HAP-1 (cell line): Measurements from ENCODE around the gene MRAP2.
"Not testable (repeated sequence)": the region's sequence is repeated elsewhere in the genome, so short reads cannot be mapped to it uniquely, and the experiment has no call there.

Experiments
- DNase-seq, 2 experiments: peaks; one replicate each; pipeline ENCODE4 v3.0.0-alpha.2; 2016 to 2020; ENCODE audit warnings: low spot score in 2 of 2
- H3K27me3 ChIP-seq: fragments of 250-450 bp; sonication (Bioruptor Pico); 2 replicates; pipeline ENCODE4 v1.5.1; 2020; ENCODE audit warnings: low read depth, mild to moderate bottlenecking, moderate library complexity
- H3K36me3 ChIP-seq: fragments of 250-450 bp; sonication (Bioruptor Pico); replicated peaks from 2 replicates; pipeline ENCODE4 v1.5.1; 2020; ENCODE audit warnings: mild to moderate bottlenecking
- H3K4me1 ChIP-seq: fragments of 250-450 bp; sonication (Bioruptor Pico); 2 replicates; pipeline ENCODE4 v1.5.1; 2020; ENCODE audit warnings: mild to moderate bottlenecking
- H3K4me3 ChIP-seq: fragments of 250-450 bp; sonication (Bioruptor Pico); 2 replicates; pipeline ENCODE4 v1.5.1; 2020; ENCODE audit warnings: mild to moderate bottlenecking, moderate library complexity
- H3K9me3 ChIP-seq: fragments of 250-450 bp; sonication (Bioruptor Pico); 2 replicates; pipeline ENCODE4 v1.5.1; 2020; ENCODE audit warnings: mild to moderate bottlenecking, moderate library complexity
- in situ Hi-C: fragments of 300-500 bp; cut with MboI; formaldehyde crosslinking; loops from 3 replicates; pipeline ENCODE4 v1.14.3; 2020; ENCODE audit warnings: low sequenced_read_pairs, inconsistent platforms, mixed read lengths

MRAP2 gene

DNA sequence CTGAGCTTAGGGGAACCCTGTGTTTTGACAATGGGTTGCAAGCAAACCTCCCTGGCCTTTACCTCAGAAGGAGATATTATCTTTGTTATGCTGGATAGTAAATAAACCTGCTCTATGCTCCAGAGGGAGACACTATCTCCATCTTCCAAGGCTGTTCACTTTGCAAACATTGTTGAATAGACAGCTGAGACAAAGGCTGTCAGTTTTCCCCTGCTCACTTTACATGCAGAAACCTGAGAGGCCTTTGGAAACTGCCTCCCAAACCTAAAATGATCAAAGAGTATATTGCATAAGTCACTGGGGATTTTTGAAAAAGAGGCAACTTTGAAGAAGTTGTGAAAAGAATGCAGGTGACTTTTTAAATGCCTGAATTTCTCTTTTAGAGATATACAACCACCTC lies 61.6 kb downstream of the MRAP2 start:
- no peaks in the 10 kb centered on the region; the same call in 1 of the 2 replicates for H3K4me1 ChIP-seq
- DNase-seq: no peak
- 0 out of 2 replicates have a peak, but pooled peaks cover 2% of the 10 kb centered on the region for H3K9me3 ChIP-seq

DNA sequence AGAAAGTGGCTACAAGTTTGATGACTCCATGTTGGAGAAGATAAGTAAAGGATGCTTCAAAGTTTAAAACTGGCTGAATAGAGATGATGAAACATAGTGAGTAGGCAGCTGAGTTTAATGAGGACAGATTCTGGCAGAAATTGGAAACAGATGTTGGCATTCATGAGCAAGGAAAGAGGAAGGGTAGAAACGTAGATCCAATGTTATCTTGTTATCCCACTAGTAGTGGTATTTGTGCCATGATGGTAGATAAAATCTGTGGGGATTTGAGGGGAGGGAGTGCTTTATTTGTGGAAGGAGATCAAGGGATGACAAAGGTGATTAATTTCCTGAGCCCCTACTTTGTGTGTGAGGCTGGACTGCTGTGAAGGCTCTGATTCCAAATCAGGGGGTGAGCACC lies 69.5 kb downstream of the MRAP2 start:
- peaks cover 2% of the 10 kb centered on the region; the same call in 1 of the 2 replicates for H3K27me3 ChIP-seq
- H3K36me3 ChIP-seq: no peaks in the 10 kb centered on the region
- H3K9me3 ChIP-seq: no peaks in the 10 kb centered on the region
- no peak overlapping the region for H3K4me3 ChIP-seq
- in situ Hi-C loops: no loop called here
- DNase-seq: no peak
- no peaks in the 10 kb centered on the region for H3K4me1 ChIP-seq

More for the DNA sequence above, 61.6 kb downstream of the MRAP2 start:
- H3K36me3 ChIP-seq: no peaks in the 10 kb centered on the region
- no peaks in the 10 kb centered on the region for H3K27me3 ChIP-seq
- in situ Hi-C loops: no loop called here
- no peak overlapping the region for H3K4me3 ChIP-seq

DNA sequence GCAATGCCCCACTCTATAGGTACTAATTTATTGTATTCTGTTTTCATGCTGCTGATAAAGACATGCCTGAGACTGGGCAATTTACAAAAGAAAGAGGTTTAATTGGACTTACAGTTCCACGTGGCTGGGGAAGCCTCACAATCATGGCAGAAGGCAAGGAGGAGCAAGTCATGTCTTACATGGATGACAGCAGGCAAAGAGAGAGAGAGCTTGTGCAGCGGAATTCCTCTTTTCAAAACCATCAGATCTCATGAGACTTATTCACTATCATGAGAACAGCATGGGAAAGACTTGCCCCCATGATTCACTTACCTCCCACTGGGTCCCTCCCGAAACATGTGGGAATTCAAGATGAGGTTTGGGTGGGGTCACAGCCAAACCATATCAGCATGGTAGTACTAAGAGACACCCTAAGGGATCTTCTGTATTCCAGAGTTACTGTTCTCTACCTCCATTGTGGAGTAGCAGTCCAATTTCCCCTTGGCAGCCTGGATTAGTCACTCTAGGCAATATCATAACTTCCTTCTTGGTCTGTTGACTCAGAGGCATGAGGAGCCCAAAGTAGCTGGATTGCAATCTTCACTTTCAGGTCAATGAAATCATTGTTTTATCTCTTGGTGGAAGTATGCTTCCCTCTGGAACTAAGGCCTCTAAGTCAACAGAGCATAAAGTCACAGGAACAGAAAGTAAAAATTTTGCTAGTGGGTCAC lies 71.8 kb downstream of the MRAP2 start:
- DNase-seq, H3K27me3 ChIP-seq, H3K36me3 ChIP-seq, H3K4me1 ChIP-seq, in situ Hi-C loops, H3K4me3 ChIP-seq, H3K9me3 ChIP-seq: not testable (repeated sequence)

DNA sequence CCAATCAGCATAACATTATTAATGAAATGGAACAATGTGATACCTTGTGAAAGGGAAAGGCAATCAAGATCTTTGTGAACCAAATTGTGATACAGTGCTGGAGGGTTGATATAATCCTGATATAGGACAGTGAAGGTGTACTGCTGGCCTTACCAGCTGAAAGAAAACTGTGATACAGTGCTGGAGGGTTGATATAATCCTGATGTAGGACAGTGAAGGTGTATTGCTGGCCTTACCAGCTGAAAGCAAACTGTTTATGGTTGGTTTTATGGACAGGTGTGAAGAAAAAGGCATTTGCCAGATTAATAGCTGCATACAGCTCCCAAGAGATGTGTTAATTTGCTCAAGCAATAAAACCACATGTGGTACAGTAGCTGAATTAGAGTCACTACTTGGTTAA lies 73.9 kb downstream of the MRAP2 start:
- Histone ChIP-seq H3K9me3 (no peaks in the 10 kb centered on the region), H3K27me3 (peaks cover 2% of the 10 kb centered on the region; the same call in 1 of the 2 replicates), H3K4me3 (no peak overlapping the region), H3K4me1 (no peaks in the 10 kb centered on the region), H3K36me3 (no peaks in the 10 kb centered on the region)
- in situ Hi-C loops: no loop called here
- DNase-seq: no peak

GRCh38 chr6:84111351-84111750 lies 77.8 kb downstream of the MRAP2 start:
- H3K4me3 ChIP-seq, in situ Hi-C loops, H3K4me1 ChIP-seq, H3K36me3 ChIP-seq, H3K27me3 ChIP-seq, DNase-seq, H3K9me3 ChIP-seq: not testable (repeated sequence)

DNA sequence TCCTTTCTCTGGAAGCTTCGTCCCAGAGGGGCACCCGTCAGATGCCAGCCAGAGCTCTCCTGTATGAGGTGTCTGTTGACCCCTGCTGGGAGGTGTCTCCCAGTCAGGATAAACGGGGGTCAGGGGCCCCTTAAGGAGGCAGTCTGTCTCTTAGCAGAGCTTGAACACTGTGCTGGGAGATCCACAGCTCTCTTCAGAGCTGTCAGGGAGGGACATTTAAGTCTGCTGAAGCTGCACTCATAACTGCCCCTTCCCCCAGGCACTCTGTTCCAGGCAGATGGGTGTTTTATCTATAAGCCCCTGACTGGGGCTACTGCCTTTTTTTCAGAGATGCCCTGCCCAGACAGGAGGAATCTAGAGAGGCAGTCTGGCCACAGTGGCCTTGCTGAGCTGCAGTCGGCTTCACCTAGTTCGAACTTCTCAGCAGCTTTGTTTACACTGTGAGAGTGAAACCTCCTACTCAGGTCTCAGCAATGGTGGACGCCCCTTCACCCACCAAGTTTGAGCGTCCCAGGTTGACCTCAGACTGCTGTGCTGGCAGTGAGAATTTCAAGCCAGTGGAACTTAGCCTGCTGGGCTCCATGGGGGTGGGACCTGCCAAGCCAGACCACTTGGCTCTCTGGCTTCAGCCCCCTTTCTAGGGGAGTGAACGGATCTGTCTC lies 81.5 kb downstream of the MRAP2 start:
- H3K36me3 ChIP-seq, DNase-seq: not testable (repeated sequence)

DNA sequence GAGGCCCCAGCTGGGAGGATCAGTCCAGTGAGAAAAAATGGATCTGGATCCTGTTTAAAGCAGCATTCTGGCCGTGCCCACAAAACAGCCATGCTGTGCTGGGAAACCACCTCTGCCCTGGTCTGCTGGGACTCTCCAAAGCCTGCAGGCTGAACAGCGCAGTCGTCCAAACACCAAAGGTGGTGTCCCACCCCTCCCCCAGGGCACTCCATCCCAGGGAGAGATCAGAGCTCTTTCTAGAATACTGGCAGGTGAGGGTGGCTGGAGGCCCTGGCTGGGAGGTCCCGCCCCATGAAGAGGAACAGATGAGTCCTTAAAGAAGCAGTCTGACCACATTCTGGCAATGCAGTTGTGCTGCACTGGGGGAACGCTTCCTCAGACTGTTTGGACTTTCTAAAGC lies 84.6 kb downstream of the MRAP2 start:
- in situ Hi-C loops: no loop called here
- no peak for DNase-seq
- H3K4me1 ChIP-seq: no peaks in the 10 kb centered on the region

More for the DNA sequence above, 81.5 kb downstream of the MRAP2 start:
- H3K4me3 ChIP-seq, H3K27me3 ChIP-seq, in situ Hi-C loops, H3K9me3 ChIP-seq, H3K4me1 ChIP-seq: not testable (repeated sequence)

GRCh38 chr6:84119277-84119676 lies 85.7 kb downstream of the MRAP2 start:
- Histone ChIP-seq H3K4me1 (no peaks in the 10 kb centered on the region), H3K36me3 (no peaks in the 10 kb centered on the region), H3K4me3 (no peak overlapping the region), H3K27me3 (no peaks in the 10 kb centered on the region), H3K9me3 (no peaks in the 10 kb centered on the region)
- in situ Hi-C loops: no loop called here
- DNase-seq: no peak

More for the DNA sequence above, 84.6 kb downstream of the MRAP2 start:
- no peaks in the 10 kb centered on the region for H3K27me3 ChIP-seq
- no peaks in the 10 kb centered on the region for H3K36me3 ChIP-seq
- no peaks in the 10 kb centered on the region for H3K9me3 ChIP-seq
- H3K4me3 ChIP-seq: no peak overlapping the region

DNA sequence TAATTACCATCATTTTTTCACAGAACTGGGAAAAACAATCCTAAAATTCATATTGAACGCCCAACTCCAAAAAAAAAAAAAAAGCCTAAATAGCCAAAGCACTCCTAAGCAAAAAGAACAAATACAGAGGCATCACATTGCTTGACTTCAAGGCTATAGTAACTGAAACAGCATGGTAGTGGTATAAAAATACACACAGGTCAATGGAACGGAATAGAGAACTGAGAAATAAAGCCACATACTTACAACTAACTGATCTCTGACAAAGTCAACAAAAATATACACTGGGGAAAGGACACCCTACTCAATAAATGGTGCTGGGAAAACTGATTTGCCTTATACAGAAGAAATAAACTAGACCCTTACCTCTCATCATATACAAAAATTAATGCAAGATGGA lies 89.6 kb downstream of the MRAP2 start:
- no peak for DNase-seq
- Histone ChIP-seq H3K4me3 (no peak overlapping the region), H3K27me3 (no peaks in the 10 kb centered on the region), H3K9me3 (no peaks in the 10 kb centered on the region), H3K4me1 (no peaks in the 10 kb centered on the region), H3K36me3 (no peaks in the 10 kb centered on the region; the same call in 1 of the 2 replicates)
- in situ Hi-C loops: no loop called here

DNA sequence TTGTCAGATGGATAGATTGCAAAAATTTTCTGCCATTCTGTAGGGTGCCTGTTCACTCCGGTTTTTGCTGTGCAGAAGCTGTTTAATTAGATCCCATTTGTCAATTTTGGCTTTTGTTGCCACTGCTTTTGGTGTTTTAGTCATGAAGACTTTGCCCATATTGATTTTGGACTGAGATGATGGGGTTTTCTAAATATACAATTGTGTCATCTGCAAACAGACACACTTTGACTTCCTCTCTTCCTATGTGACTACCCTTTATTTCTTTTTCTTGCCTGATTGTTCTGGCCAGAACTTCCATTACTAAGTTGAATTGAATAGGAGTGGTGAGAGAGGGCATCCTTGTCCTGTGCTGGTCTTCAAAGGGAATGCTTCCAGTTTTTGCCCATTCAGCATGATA lies 96.0 kb downstream of the MRAP2 start:
- in situ Hi-C loops, H3K4me3 ChIP-seq, H3K27me3 ChIP-seq, DNase-seq, H3K9me3 ChIP-seq, H3K36me3 ChIP-seq, H3K4me1 ChIP-seq: not testable (repeated sequence)

- H3K9me3 ChIP-seq, in situ Hi-C loops, H3K4me3 ChIP-seq, H3K4me1 ChIP-seq, DNase-seq, H3K27me3 ChIP-seq, H3K36me3 ChIP-seq: not testable (repeated sequence)
Measured at GRCh38 chr6:84133385-84133784, 99.8 kb downstream of the MRAP2 start.

GRCh38 chr6:84135291-84135690 lies 101.7 kb downstream of the MRAP2 start:
- H3K36me3 ChIP-seq: no peaks in the 10 kb centered on the region
- H3K4me1 ChIP-seq: peaks cover 11% of the 10 kb centered on the region
- in situ Hi-C loops: no loop called here
- no peaks in the 10 kb centered on the region for H3K9me3 ChIP-seq
- DNase-seq: no peak
- H3K4me3 ChIP-seq: no peak overlapping the region
- H3K27me3 ChIP-seq: no peaks in the 10 kb centered on the region

GRCh38 chr6:84136364-84137050 lies 102.9 kb downstream of the MRAP2 start:
- Histone ChIP-seq H3K9me3 (no peaks in the 10 kb centered on the region), H3K36me3 (no peaks in the 10 kb centered on the region), H3K27me3 (no peaks in the 10 kb centered on the region), H3K4me3 (no peak overlapping the region), H3K4me1 (peaks cover 11% of the 10 kb centered on the region)
- no peak for DNase-seq
- in situ Hi-C loops: no loop called here

- no peaks in the 10 kb centered on the region for H3K36me3 ChIP-seq
- no peak overlapping the region for H3K4me3 ChIP-seq
- H3K4me1 ChIP-seq: peaks cover 11% of the 10 kb centered on the region
- no peak for DNase-seq
- no peaks in the 10 kb centered on the region for H3K27me3 ChIP-seq
- H3K9me3 ChIP-seq: no peaks in the 10 kb centered on the region
- in situ Hi-C loops: no loop called here
Measured at GRCh38 chr6:84137051-84137375, 103.4 kb downstream of the MRAP2 start.
